GM19468 (cell line): ENCODE data around the gene C1orf198.
A peak's percentile ranks its signal among the peaks of the same experiment; 100 is the strongest.

ENCODE experiments used
- ATAC-seq: cut with Tn5 transposase; IDR thresholded peaks from one replicate; pipeline ENCODE4 v1.9.1; 2021; ENCODE audit warnings: mild to moderate bottlenecking, moderate library complexity, moderate number of reproducible peaks; ENCODE audit not compliant: unreplicated experiment; ENCODE audit errors: extremely low read depth

Gene C1orf198, protein sequence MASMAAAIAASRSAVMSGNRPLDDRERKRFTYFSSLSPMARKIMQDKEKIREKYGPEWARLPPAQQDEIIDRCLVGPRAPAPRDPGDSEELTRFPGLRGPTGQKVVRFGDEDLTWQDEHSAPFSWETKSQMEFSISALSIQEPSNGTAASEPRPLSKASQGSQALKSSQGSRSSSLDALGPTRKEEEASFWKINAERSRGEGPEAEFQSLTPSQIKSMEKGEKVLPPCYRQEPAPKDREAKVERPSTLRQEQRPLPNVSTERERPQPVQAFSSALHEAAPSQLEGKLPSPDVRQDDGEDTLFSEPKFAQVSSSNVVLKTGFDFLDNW

DNA sequence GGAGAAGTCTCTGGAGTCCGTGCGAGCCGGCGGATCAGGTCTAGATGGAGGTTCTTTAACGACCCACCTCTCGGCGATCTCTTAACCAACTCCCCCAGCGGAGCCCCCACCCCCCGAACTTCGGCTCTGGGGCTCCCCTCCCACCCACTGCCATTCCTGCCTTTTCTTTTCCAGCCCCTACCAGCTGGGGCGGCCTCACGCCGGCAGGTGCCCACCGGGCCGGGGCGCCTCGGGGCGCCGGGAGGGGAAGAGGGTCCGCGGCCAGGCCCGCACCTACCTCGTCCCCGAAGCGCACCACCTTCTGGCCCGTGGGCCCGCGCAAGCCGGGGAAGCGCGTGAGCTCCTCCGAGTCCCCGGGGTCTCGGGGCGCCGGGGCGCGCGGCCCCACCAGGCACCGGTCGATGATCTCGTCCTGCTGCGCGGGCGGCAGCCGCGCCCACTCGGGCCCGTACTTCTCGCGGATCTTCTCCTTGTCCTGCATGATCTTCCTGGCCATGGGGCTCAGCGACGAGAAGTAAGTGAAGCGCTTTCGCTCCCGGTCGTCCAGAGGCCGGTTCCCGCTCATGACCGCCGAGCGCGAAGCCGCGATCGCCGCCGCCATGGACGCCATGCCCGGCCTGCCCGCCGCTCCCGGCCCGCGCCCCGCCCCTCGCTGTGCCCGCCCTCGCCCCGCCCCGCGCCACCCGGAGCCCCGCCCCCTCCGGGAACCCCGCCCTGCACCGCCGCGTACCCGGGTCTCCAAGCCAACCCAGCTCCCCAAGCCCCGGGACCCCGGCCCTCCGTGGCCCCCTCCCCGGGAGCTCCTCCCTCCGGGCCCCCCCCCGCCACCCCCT, at the start of gene C1orf198:
Gene C1orf198, minus strand, starts transcription at position 619 of the 833 bp plus-strand sequence. Its CDS starts 9 bp downstream, at position 610.
- ATAC-seq = peak; percentile 27

DNA sequence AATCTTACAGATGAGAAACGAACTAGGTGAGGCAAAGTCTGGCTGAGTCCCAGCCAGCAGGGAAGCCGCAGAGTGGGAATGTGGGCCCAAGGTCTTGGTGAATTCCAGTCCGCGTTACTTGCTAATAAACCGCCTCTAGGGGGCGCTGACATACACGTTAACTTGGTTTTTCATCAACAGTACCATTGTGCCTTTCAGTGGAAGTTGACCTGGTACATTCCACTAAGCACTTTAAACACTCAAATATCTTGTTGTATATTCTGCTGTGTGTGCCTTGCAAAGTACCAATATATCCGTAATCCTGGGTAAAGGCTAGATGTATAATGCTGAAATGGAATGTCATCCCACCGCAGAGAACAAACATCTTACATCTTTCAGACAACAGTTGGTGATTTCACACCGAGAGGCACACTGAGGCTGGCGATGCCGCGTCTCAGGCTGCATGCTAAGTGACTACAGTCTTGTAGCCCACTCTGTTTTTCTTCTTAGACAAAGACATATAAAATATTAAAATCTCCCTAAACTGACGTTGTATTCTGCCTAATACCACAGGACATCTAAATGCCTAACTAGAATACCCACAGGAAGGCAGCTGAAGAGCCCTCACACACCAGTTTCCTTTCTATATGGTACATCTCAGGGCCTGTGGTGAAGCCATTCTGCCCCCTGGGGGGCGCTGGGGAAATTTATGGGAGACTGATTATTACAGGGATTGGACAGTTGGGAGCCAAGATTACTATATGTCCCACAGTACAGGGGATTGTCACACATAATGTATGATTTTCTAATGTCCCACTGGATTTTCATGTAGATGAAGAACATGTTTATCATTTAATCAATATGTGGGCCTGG, 49.2 kb upstream of the C1orf198 start:
- ATAC-seq = no peak

DNA sequence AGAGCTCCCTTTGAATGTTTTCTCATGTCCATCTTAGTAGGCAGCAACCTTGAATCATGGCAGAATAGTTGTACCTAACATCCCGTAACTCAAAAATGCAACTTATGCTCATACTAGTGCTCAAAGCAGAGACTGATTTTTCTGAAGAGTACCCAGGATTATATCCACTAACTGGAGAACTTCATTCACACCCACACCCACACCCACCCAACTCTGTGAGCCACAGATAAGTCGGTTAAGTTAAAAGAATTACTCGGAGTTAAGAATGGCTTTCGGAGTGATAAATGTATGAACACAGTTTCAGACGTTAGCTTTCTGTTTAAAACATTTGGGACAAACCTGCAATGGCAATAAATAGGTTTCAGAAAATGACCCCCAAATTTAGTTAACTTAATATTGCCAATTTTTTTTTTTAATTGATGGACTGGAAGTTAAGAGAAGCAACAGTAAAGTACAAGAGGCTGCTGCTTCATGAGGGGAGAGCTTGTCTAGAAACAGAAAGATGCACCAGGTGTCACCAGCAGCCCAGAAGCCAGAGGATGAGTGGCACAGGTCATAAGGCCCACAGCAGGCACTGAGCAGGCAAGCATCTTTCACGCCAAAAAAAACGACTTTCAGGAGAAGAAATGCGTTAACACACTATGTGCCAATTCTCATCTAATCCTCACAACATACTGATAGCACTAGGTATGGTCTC, 48.4 kb upstream of the C1orf198 start:
- no peak for ATAC-seq

DNA sequence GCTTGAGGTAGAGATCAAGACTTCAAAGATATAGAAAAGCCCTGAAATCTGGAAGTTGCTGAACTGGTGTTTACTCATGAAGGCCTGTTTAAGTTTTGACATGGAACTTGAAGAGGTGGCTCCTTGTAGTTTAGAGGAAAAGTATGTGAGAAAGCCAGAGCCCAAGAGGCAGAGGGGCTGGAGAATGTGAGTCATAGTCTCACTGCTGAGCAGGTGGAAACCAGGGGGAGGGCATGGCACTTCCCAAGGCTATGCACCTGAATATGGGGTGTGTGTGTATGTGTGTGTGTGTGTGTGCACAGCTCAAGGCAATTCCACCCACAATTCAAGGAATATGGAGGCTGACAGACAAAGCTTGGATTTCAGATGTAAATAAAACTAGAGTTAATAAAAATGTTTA, 46.8 kb upstream of the C1orf198 start:
- no peak for ATAC-seq

DNA sequence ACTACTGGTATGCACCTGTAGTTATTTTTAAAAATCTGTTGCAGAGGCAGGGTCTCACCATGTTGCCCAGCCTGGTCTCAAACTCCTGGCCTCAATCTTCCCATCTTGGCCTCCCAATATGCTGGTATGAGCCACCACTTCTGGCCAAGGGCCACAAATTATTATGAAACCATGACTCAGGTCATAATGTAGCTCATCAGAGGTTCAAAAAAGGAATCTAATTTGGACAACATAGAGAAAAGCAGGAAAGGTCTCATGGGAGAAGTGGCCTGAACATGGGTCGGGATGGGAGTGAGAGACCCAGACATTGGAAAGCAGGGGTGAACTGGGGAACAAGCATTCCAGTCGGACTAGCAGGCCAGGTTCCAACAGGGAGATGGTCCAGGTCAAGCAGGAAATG, 45.2 kb upstream of the C1orf198 start:
- ATAC-seq = no peak

DNA sequence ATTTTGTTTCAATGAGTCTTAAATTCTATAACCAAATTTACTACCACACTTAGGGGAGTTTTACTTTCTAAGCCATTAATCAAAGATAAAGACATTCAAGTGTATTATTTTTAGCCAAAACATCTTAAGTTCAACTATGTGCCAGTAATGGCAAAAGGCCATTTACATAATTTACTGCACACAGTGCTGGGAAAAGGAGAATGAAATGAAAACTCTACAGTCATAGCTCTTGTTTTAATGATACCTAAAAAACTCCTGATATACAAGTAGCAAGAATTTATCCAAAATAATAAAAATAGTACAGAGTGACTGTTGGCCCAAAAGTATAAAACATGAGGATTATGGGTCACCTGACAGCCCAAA, 42.4 kb upstream of the C1orf198 start:
- ATAC-seq = no peak

DNA sequence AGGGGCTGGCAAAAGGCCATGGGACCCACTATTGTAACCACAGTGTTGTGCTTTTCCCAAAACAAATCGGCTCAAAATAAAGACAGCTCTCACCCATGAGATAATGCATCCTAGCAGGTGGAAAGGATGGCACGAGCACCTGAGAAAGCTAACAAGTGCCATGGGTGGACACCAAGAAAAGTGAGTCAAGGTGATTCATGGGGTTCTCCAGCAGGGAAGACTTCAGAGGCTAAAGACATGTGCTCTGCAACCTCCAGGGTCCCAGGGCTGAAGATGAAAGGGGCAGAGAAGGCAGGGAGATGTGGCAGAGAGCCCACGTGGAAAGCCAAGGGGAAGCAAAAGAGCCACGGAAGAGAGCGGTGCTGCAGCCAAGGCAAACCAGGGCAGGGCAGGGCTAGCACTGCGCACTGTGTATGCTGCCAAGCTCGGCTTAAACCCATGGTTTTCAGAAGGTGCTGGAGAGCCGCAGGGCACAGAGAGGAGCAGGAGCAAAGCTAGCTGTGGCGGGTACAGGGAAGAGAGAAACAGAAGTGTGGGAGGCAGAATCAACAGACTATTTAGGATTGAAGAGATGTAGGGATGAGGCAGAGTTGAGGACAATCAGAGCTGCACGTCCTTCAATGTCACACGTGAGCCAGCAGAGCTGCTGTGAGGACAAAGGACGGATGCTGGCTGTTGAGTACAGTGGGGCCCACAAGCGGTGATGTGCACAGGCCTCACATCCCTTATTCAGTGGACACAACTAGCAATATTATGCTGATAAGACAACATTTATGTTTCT, 41.8 kb upstream of the C1orf198 start:
- ATAC-seq = no peak

DNA sequence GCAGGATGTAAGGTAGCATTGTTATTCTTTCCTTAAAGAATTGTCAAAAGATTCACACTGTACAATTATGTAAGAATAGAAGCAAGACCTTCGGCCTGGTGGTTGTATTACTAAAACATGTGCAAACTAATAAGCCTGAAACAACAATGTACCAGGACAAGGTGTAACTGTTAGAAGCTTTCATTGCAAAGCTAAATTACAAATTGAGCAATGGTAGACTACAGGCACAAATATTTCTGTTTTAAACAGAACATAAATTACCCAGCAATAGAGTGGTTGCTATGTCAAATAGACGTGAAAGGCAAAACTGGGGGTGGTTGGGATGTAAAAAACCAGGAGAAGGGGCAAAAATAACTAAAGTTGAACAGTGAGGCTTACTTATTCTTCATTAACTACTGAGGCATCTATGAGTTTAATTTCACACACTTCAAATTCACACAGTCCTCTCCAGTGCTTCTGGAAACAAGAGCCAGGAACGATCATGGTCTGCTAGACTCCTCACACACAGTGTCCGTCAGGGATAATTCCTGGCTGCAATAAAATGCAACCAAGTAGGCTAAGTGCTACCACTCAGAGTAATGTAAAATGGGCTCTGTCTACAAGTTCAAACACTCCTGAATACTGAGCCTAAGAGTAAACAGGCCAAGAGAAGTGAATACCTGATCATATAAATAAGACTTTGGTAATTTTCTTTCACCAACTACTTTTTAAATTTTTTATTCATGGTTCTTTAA, 39.3 kb upstream of the C1orf198 start:
- no peak for ATAC-seq

DNA sequence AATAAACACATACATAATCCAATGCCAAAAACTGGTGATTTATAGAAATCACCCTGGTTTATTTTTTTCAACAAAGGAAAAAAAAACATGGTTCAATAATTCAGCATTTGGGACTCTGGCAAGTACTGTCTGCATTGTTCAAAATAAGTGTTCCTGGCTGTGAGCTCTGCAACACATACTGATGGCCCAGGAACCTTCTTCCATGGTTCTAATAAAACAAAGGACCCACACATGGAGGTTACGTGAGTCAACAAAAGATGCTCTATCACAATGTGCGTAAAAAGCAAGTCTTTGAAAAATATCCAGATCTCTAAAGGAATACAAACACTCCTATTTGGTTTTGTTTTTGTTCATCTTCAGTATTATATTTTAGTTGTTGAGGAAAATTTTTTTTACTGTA, 37.9 kb upstream of the C1orf198 start:
- ATAC-seq = no peak

DNA sequence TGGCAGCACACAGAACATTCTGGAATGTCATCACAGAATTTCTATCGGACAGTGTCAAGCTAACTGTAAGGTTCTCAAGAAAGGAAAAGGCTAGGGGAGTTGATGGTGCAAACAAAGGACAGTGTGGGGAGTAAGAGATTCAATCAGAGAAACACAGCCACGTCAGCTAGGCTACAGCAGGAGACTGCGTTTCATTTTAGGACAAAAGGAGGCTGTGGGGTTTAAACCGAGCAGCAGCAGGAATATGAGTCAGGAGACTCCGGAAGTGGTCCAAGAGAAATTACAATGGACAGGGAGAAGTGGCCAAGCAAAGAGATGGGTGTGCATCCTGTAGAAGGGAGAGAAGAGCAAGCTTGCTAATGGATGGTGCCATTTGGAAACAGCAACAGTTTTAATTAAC, 37.4 kb upstream of the C1orf198 start:
- ATAC-seq = no peak

DNA sequence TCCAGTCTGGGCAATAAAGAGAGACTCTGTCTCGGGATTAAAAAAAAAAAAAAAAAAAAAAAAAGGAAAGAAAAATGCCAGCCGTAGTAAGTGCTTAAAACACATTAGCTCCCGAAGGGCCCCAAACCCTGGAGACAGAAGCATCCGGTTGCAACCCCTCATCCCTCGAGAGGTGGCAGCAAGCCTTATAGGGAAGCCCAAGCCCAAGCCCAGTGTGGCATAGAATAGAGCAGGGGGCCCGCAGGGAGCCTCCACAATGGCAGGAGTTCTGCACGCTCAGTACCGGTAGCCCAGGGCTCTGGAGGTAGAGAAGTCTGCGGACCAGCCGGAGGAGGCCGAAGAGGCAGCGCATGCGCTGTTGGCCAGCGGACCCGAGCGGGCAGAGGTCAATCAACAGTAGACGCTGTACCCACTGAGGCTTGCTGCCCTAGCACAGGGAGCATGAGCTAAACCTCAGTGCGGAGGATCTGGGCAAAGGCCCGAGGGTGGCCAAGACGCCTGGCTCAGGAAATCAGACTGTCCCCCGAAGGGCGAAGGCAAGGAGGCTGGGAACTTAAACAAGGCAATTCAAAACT, 34.1 kb upstream of the C1orf198 start:
- no peak for ATAC-seq

DNA sequence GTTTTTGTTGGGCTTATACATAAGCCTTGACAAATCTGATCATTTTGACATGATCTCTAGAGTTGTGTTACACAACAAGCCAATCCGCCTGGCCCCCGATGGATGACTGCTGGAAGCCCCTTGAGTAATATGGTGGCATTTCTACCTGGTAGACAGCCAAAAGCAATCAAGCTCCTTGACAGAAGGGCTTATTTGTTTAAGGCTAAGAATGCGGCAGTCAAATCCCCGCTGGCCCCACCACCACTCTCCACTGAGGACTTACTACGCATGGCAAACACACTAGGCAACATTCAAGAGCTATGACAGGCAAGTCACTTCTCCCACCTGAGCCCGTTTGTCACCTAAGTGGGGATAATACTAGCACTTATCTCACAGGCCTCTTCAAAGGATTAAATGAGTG, 33.4 kb upstream of the C1orf198 start:
- no peak for ATAC-seq

DNA sequence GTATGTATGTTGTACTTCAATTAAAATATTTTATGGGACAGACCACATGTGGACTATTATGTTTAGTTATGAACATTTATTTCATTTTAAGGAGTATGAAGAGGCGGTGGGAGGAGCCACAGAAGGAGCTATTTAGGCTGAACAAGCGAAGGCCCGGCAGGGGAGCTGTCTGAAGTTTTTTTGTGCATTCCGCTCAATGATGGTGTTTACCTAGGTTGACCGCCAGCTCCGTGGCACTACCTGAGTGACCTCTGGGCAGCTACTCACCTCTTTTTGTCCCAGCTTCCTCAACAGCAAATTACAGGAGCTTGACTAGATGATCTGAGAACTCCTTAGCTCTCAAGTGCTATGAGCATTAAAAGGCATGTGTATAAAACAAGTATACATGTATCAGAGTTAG, 32.7 kb upstream of the C1orf198 start:
- no peak for ATAC-seq

DNA sequence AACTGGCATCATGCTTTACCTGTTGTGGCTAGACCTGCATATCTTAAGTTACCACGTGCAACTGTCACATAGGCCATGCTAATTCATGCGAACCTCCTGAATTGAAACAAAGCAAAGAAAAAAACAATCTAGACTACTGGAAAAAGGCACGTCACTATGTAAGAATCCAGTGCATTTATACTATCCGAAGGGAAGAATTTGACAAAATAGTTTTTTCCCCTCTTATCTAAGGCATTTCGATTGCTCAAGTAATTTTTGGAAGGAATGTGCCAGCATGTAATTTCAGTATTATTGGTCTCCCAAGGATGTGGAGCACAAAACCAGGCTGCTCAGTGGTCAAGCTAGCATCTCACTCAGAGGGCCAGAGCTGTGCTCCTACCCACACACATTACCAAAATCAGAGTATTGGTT, 31.5 kb upstream of the C1orf198 start:
- ATAC-seq = no peak

DNA sequence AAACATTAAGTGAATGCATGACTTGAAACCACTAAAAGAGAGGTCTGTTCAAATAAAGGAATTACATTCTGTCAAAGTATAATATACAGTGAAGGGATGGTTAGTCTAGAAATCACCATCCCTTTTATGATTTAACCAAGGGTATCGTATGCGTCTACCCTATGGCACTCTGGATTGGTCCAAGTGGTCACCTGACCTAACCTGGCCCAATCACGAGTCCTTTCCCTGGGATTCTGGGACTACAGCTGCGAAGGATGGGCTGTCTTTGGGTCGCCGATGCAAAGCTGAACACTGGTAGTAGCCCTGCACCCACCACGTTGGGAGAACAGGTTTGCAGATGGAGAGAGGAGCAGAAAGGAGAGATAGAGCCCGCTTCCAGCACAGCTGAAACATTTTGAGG, 30.4 kb upstream of the C1orf198 start:
- no peak for ATAC-seq

DNA sequence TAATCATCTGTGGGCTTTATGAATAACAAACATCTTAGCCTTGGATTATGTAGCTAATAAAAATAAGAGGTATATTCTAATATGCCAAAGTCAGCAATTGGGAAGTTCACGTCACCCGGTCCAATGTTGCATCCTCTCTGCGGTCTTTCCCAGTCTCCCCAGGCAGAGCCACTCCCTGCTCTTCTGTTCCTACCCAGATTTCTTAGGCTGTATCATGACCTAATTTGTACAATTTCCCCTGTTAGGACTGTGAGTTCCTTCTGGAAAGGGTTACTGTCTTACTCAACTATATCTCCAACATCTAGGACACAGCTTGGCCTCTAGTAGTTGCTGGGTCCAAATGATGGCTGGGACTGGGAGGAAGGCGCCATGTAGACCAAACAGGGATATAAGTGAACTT, 29.8 kb upstream of the C1orf198 start:
- ATAC-seq = no peak

DNA sequence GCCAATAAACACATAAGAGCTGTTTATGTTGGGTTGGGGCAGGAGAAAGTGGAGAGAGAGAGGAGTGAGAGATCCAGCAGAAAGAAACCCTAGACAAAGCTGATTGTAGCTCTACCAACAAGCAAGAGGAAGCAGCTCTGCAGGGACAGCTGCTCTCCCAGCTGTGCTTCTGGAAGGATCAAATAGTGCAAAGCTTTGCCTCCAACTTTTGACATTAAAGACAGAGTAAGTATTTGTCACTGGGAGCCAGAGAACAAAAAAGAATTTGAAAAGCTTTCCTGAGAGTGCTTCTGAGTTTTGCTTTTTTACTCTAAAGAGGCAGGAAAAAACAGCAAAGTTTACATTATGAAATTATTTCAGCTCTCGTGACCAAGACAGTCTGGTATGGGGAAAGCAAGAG, 28.5 kb upstream of the C1orf198 start:
- no peak for ATAC-seq

DNA sequence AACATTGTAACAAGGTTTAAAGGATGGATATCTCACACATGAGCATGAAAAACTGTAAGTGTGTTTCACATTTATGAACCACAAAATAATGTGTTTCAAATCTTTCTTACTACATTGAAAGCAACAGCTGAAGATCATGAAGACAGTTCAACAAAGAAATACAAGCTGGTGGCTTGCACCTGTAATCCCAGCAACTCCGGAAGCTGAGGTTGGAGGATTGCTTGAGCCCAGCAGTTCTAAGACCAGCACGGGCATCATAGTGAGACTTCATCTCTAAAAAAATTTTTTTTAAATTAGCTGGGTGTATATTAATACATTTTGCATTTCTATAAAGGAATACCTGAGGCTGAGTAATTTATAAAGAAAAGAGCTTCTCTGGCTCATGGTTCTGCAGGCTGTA, 27.1 kb upstream of the C1orf198 start:
- ATAC-seq = no peak
